NCI-H446 (cell line): ENCODE results near the gene ANKRD33B.
"Not testable (repeated sequence)": the region's sequence is repeated elsewhere in the genome, so short reads cannot be mapped to it uniquely, and the experiment has no call there.

Experiments
- DNase-seq, 2 experiments: peaks; one replicate each; lab custom pipeline; 2025; lab: John Stamatoyannopoulos, UW

ANKRD33B gene

DNA sequence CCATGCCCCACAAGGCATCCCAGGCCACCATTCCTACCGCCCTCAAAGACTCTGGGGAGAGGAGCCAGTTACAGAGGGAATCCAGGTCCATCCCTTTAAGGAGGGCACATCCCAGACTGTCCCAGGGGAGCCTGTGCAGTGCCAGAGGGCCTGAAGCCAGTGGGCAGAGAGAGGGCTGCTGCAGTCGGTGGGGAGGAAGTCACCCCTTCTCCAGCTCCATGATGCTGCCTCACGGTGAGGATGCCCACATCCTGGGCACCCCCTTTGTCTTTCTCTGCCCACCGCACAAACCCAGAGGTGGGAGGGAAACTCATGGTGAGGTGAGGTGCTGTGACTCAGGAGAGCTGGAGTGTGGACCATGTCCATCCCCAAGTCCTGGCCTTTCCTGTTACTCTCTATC is 26.2 kb upstream of the ANKRD33B start:
- peak in 1 of 2 experiments; percentile 75 for DNase-seq

DNA sequence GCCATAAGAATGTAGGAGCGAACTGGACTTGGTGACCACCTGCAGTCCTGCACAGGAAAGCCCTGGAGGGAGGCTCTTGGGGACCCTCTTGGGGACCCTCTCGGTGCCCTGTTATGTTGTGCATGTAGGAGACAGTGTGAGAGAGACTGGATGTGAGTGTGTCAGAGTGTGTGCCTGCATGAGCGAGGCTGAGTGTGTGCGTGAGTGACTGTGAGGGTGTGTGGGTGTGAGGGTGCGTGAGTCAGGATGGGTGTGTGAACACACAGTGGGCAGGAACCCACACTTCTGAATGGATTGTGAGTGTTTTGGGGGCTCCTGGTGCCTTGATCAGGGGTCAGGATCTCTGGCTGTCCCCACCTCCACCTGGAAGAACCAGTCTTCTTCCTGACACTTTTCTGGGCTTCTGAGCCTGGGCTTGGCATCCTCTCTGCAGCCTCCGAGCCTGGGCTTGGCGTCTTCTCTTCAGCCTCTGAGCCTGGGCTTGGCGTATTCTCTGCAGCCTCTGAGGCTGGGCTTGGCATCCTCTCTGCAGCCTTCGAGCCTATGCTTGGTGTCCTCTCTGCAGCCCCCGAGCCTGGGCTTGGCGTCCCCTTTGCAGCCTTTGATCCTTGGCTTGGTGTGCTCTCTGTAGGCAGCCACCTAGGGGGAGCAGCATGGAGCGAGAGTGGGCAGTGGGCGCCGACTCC is 25.6 kb upstream of the ANKRD33B start:
- peak in 1 of 2 experiments; percentile 46 for DNase-seq

GRCh38 chr5:10538789-10539686 is 24.8 kb upstream of the ANKRD33B start:
- DNase-seq = no peak

DNA sequence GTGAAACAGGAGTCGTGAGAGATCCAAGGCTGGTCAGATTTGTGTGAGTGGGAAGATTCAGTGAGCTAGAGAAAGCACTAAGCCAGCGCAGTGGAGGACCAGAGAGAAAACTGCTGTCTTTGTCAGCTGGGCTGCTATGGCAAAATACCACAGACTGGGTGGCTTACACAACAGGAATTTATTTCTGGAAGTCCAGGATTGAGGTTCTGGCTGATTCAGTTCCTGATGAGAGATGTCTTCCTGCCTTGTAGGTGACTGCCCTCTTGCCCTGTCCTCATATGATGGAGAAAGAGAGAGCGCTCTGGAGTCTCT is 24.2 kb upstream of the ANKRD33B start:
- DNase-seq = no peak

GRCh38 chr5:10540036-10540544 is 23.8 kb upstream of the ANKRD33B start:
- no peak for DNase-seq

DNA sequence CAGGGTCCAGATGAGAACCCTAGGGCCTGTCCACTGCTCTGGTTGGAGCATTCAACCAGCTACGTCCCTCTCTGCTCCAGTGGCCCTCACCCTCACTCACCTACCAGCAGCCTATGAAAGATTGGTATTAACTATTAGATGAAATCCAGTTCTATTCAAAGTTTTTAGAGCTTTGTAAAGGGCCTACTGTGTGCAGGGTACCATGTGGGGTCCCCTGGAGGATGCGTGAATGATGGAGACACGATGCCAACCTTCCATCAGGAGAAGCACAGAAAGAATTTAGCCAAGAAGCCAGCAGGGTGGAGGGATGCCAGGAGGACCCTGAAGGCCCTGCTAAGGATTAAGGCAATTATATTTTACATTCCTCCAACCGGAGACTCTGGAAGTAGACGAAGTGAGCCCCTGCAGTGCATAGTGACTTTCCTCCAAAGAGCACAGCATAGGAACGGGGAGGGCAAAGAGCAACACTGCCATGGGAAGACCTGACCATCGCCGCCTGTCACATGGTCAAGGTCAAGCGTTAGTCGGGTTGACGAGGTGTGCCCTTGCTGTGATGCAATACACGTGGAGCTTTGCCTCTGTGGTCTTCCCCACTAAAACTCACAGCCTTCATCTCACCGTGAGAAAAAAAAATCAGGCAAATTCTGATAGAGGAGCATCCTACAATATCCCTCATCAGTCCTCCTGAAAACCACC is 22.8 kb upstream of the ANKRD33B start:
- no peak for DNase-seq

- no peak for DNase-seq
These were observed 21.8 kb upstream of the ANKRD33B start for GRCh38 chr5:10542055-10542550.

DNA sequence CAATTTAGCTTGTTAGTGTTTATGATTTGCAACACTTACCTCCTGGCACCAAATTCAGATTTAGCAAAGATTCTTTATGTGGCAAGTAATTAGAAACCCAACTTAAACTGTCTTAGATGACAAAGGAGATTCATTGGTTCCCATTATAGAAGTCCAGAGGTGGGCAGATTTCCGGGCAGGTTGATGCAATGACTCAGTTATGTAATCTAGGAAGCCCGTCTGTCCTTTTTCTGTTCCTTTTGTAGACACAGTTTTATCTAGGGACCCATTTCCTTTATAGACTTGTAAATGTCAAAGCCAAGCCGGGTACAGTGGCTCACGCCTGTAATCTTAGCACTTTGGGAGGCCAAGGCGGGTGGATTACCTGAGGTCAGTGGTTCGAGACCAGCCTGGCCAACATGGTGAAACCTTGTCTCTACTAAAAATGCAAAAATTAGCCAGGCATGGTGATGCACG is 20.3 kb upstream of the ANKRD33B start:
- DNase-seq = no peak

GRCh38 chr5:10545084-10545483 is 18.8 kb upstream of the ANKRD33B start:
- no peak for DNase-seq

- DNase-seq = no peak
These were observed 17.7 kb upstream of the ANKRD33B start for GRCh38 chr5:10546186-10546585.

GRCh38 chr5:10548418-10549122 is 15.3 kb upstream of the ANKRD33B start:
- no peak for DNase-seq

- not testable (repeated sequence) for DNase-seq
These were observed 14.8 kb upstream of the ANKRD33B start for GRCh38 chr5:10549123-10549514.

GRCh38 chr5:10550222-10550995 is 13.5 kb upstream of the ANKRD33B start:
- no peak for DNase-seq

GRCh38 chr5:10551782-10552138 is 12.1 kb upstream of the ANKRD33B start:
- DNase-seq = no peak

DNA sequence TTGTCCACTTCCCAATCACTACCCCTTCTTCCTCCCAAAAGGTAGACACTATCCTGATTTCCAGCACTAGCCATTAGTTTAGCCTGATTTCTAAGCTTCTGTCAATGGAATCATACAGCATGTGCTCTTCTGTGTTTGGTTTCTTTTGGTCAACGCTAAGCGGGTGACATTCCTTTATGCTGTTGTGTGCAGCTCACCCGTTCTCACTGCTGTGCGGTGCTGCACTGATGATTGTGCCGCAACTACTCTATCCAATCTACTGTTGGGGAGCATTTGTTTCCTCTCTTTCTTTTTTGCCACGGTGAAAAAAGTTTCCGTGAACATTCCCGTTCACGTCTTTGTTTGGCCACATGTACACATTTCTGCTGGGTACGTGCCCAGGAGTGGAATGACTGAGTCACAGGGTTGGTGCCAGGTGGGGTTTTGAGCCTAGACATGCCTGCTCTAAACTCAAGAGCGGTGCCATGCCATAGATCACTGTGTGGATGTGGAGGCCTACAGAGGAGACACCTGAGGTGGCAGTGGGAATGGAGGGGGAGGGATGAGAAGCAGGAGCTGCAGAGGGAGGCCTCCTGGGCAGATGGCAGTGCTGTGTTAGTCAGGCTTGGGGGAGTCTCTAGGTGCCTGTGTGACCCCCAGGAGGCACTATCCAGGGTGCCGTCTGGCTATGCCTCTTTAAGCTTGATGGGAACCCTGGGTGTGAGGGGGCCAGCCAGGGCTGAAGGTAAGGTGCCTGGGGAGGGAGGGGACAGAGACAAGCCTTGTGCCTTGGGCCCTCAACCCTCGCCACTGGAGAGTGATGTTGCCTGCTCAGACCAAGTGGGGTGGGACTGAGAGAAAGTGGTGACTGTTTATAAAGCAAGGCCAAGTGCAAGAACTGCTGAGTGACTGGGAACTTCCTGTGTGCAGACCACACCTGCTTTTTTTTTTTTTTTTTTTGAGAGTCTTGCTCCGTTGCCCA is 11.4 kb upstream of the ANKRD33B start:
- no peak for DNase-seq

DNA sequence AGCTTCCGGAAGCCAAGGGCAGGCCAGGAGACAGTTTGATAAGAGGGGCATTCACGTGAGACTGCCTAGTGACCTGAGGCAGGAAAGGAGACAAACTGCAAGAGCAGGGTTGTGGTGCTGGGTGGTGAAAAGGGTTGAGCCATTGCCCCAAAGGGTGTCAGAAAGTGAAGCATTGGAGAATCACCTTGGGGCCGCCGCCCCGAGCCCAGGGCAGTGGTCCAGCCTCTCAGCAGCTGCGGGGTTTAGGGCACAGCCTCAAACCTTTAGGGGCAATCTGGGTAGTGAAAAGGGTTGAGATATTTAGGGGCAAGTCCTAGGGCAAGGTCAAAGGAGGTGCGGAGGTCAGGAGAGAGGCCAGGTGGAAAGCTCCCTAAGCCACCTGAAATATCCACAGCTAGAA is 10.4 kb upstream of the ANKRD33B start:
- no peak for DNase-seq

DNA sequence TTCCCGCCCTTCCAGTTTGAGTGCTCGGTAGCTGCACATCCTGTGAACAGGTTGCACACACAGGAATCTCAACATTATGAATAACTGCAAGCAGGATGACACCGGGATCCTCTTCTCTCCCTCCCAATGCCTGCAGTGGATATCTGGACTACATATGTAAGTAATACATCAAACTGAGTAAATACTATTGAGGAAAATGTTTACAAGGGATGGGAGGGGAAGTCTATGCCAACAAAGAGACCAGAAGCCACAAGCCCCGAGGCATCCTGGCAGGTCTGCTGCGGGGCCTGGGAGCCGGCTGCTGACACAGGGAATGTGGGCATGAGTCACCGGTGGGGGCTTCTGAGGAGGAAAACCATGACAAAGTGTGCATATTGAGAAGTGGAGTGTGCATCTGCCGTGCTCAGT is 8.6 kb upstream of the ANKRD33B start:
- DNase-seq = peak; percentile 62 to 90

DNA sequence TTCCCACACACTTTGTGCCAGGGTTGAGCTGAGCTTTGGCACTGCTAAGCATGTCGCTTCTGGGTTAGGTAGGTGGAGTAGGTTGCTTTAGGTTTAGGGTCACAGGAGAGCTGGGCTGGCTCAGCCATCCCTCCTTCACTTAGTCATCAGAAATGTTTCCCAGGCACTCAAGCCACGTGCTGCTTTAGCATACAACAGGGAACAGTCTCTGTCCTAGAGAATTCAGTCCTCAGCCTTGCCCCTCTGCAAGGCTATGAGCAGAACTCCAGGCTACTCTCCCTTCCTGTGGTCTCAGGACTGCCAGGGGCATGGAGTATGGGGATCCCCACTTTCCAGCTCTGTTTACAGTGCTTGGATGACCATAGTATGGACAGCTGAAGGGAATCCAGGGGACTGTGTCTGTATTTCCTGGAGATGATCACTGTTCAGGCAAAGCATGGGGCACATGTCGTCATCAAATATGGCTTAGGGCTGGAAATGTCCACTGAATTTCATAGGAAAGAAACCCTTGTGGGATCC is 7.5 kb upstream of the ANKRD33B start:
- DNase-seq = no peak

GRCh38 chr5:10556893-10557746 is 6.8 kb upstream of the ANKRD33B start:
- DNase-seq = no peak
